IPS-11a (cell line): ENCODE measurements around the gene TXNRD2.

Experiments used
- H3K4me3 ChIP-seq: one replicate; pipeline ENCODE4 v1.5.1; 2013; ENCODE audit warnings: low read depth, low read length, control low read depth

Gene TXNRD2

GRCh38 chr22:19877626-19878339, 63.8 kb downstream of the TXNRD2 start:
- H3K4me3 ChIP-seq: no peak overlapping the region

DNA sequence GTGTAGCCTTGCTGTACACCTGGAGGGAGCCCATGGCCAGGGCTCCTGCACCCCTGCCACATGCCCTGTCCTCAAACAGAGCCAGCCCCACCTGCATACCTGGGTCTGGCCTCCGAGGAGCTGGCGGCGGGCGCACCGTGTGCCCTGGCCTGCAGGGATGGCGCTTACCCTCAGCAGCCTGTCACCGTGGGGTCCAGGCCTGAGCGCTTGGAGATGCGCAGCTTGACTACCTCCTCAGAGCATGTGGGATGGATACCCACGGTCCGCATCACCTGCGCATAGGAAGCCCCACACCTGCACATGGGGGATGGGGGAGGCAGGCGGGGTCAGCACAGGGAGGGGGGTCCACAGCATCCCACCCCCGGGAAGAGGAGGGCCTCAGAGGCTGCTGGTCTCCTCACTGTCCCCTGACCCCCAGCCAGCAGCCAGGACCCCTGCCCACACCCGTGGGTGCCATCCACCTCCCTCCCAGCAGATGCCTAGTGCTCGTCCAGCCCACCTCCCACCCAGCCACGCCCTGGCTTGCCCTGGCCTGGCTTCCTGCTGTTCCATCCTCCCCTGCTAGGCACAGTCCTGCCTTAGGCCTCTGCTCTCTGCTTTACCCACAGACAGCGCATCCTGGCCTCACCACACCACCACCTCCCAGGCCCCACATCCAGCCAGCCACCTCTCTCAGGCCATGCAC, 64.5 kb downstream of the TXNRD2 start:
- no peak overlapping the region for H3K4me3 ChIP-seq

DNA sequence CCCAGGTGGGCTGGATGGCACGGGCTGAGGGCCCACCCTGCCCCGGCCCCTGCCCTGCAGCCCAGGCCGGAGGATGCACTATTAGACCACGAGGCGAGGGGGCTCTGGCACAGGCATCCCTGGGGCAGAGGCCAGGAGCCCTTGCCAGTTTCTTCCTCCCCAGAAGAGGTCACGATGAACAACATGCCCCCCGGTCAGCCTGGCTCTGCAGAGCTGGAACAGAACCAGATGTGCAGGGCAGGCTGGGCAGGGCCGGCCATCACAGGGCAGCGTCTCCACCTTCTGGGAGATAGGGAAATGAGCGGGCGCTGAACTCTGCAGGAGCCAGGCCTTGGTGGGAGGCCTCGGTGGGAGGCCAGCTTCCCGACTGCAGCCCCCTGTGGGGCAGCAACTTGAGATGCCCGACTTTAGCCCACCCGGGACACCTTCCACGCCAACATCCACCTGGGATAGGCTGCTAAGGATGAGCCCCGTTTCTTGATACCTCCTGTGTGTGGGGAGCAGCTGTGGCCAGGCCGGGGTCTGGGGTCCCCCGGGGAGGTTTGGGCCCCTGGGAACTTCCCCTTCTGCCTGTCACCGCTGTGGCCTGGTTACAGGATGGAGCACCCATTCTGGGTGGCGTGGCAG, 65.2 kb downstream of the TXNRD2 start:
- no peak overlapping the region for H3K4me3 ChIP-seq

DNA sequence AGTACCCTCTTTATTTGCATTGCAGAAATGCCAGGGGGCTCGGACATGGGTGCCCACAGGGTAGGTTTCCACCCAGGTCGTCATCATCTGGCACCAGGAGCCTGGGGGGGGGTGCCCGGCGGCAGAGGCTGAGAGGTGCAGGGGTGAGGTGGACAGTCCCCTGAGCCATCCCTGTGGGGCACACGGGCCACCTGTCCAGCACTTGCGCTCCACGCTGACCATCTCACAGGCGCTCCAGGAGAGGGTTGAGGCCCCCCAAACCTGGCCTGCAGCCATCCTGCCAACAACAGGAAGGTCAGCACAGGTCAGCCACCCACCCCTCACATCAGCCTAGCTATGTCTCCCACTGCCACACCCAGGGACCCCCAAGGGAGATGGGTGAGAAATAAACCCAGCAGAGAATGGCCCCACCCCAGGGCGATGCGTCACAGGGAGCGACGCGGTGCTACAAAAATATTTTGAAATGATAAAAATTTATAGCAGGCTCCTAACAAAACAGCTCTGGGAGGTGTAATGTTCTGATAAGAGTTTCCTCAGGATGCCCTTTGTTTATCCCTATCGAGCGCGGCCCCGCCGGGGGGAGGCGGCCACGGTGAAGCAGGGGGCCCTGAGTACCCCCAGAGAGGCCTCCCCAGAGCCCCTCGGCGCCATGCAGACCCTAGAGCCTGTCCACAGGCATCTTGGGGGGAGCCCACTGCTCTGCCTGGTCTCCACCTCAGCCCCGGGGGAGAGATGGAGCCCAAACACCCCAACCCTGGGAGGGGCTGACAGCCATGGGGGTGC, 65.9 kb downstream of the TXNRD2 start:
- H3K4me3 ChIP-seq: no peak overlapping the region

GRCh38 chr22:19875061-19875530, 66.5 kb downstream of the TXNRD2 start:
- no peak overlapping the region for H3K4me3 ChIP-seq

DNA sequence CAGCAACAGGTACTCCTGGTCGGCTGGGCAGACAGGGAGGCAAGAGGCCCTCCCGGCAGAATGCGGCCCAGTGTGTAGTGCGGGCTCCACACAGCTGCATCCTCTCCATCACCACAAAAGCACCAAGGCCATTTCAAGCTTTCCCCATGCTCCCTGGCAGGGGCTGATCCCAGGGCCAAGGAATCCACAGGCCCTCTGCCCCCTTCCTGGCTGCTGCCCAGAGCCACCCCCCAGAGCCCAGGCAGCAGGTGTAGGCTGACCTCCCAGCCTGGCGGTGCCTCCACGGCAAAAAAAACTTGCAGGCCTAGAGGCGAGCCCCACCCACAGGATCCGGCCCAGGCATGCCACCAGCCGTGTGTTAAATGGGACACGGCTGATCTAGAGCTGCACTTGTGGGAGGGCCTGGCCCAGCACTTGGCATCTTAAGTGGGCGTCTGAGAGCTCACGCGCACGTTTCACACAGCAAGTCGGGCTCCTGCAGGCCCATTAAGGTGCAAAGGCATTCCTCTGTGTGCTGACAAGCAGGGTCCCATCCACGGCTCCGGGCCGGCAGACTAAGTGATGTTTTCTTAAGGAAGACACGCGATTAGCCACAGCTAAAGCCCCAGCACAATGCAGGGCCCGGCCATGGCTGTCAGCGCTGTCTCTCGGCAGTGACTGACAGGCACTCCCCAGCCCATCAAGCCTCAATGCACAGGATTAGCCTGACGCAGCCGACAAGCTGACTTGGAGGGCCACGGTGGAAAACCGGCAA, 67.1 kb downstream of the TXNRD2 start:
- no peak overlapping the region for H3K4me3 ChIP-seq

DNA sequence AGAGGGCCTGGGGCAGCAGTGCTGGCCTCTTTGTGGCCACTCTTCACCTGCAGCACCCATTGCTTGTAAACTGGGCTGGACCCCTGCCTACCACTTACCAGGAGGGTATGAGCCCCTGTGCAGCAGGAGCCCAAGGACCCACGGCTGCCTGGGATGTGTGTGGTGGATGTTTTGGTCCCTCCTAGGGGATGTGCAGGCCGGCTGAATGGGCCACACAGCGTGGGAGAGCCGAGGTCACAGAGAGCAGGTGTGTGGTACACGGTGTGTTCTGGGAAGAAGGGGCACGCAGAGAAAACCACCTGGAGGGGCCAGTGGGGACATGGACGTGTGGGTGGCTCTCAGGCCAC, 67.7 kb downstream of the TXNRD2 start:
- no peak overlapping the region for H3K4me3 ChIP-seq

- no peak overlapping the region for H3K4me3 ChIP-seq
These were observed 68.3 kb downstream of the TXNRD2 start for GRCh38 chr22:19873138-19873959.

DNA sequence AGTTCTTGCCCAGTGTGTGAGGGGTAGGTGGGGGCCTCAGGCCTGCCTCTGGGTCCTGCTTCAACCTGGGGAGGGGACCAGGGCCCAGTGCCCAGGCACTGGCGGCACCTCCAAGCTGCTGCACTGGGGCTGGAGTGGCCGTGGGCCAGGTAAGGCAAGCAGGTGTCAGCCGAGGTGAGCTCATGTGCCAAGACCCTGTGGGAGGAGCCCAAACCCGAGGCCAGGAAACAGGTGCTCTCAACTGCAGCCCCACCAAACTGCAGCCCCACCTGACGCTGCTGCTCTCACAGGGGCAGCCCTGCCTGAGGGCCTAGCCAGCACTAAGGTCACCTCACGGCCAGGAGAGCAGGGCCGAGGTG, 68.9 kb downstream of the TXNRD2 start:
- no peak overlapping the region for H3K4me3 ChIP-seq

- no peak overlapping the region for H3K4me3 ChIP-seq
These were observed 69.5 kb downstream of the TXNRD2 start for GRCh38 chr22:19871845-19872778.

GRCh38 chr22:19871023-19871844, 70.4 kb downstream of the TXNRD2 start:
- H3K4me3 ChIP-seq: no peak overlapping the region

- H3K4me3 ChIP-seq: no peak overlapping the region
These were observed 71.2 kb downstream of the TXNRD2 start for GRCh38 chr22:19870153-19871022.

DNA sequence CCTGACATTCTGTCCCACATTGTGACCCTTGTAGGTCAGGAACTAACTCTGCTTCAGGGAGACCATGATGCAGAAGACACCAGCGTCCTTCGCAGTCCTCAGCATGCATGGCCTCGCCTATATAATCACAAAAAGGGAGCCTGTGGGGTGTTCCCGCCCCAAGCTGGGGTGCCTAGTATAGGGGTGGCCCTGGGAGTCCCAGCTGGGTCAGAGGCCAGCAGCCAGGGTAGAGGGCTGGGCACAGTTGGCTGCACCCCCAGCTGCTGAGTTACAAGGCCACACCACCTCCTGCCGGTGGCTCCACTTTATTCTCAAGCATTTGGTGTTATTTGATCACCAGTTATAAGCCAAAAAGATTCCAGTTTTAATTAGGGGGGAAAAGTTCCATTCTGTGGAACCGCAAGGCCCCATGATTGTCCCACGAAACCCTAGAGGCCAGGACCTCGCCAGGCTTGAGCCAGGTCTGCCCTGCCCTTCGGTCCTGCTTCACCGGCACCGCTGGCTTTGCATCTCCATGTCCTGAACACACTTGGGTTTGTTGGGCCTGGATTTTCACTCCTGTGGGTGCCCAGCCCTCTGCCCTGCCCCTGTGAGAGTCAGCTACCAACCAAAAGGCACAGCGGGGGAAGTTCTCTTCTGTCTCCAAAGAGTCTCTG, 72.0 kb downstream of the TXNRD2 start:
- H3K4me3 ChIP-seq: no peak overlapping the region

DNA sequence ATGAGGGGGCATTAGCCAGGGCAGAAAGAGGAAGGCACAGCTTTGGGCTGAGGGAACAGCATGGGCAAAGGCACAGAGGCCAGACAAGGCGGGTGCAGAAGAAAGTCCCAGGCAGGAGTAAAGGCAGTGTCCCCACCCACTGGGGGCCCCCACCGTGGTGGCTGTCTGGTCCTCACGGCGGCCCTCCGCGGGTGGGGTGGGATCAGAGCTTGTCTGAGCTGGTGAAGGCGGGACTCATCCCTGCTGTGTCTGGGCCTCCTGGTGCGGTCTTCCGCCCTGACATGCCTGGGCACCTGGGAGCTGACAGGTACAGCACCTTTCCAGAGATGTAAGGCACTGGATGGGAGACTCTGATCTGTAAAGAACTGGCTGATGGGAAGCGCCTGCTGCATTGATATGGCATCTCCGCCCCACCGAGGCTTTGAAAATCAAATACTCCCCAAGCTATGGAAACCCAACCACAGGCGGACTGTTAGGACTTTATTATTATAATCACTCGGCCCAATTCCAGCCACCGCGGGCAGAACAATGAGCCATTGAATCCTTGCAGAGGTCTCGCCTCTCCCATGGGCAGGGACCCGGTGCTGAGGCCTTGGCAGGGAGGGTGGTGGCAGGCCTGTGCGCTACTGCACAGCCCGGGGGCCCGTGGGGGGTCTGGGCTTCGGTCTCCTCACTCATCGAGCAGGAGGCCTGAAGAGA, 72.7 kb downstream of the TXNRD2 start:
- no peak overlapping the region for H3K4me3 ChIP-seq

DNA sequence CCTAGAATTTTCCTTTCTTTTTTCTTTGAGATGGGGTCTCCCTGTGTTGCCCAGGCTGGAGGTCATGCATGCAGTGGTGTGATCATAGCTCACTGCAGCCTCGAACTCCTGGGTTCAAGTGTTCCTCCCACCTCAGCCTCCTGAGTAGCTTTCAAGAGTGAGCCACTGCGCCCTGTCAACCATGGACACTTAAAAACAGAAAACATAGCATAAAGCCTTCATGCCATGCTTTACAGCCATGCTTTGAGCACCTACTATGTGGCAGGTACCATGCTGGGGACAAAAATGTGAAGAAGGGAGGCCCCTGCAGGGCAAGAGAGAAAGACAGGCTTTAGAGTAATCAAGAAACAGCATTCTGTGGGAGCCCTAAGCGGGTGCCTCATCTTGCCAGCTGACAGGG, 73.3 kb downstream of the TXNRD2 start:
- H3K4me3 ChIP-seq: no peak overlapping the region

GRCh38 chr22:19867617-19868016, 74.0 kb downstream of the TXNRD2 start:
- H3K4me3 ChIP-seq: no peak overlapping the region
